Raji (cell line): ENCODE results near the gene FAM13B.

Experiments used
- POLR2A ChIP-seq: IDR thresholded peaks from 2 replicates; pipeline ENCODE4 v1.6.1; 2011; ENCODE audit warnings: low read depth, low read length, control low read depth; ENCODE audit not compliant: insufficient read depth

The FAM13B gene

GRCh38 chr5:138037907-138038633, 5.2 kb upstream of the FAM13B start:
- TF ChIP-seq POLR2A: no peak

DNA sequence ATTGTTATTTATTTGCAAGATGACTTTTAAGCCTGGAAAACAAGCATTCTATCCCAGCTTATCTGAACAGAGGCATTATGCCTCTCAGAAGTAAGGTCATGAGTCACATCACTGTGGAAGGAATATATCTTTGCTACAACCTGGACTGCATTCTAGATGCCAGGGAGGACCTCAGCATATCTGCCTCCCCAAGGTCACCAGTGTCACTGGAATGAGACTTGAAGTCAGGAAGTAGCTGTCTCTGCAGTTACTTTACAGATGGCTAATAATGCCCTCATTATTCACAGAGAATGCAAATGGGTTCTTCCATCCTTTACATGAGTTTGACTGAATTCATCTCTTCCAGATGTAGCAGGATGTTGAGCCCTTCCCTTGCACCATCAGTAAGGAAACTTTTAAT, 4.4 kb upstream of the FAM13B start:
- no peak for TF ChIP-seq POLR2A

DNA sequence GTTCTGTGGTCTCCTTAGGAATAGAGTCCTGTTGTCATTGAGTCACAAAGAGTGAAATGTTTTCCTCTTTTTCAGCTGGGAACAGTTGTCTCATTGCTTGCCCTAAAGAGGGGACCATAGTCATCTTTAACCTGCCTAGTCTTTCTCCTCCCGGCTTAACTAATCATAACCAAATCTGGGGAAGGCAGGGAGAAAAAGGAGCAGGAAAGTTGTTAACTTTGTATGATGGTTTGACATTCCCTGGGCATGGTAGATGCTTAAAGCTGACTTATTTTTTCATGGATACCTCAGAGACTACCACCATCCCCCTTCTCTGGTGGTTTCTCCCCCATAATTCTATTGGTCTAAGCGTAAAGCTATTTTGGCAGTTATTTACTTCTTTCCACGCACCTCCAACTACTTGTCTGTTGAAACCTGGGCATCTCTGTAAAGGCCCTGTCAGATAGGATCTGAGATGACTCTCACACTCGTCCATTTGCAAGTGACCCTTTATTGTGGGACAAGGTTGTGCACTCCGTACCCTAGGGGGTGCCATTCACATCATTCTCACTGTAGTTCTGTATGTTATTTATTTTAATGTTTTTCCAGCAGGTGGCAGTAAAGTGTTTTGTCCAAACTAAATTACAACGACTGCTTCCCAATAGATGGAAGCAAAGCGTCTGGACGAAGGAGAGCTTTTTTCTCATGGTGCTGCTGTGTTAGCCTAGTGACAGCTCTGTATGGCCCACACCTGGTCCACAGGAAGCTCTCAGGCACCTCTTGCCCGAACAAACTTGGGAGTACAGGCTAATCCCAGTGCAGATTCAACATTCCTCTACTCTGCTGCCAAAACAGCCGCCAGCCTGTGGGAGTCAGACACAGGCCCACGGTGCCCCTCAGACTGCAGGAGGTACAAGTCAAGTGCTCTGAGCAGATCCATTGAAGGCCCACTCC, 3.0 kb upstream of the FAM13B start:
- no peak for TF ChIP-seq POLR2A

GRCh38 chr5:138033907-138034306, 1.0 kb upstream of the FAM13B start:
- no peak for TF ChIP-seq POLR2A

- TF ChIP-seq POLR2A: no peak
Measured at GRCh38 chr5:138033386-138033808, 518 bp upstream of the FAM13B start.

- TF ChIP-seq POLR2A: no peak; the same call in 1 of the 2 replicates
Measured at GRCh38 chr5:138032028-138032571, 779 bp downstream of the FAM13B start.

DNA sequence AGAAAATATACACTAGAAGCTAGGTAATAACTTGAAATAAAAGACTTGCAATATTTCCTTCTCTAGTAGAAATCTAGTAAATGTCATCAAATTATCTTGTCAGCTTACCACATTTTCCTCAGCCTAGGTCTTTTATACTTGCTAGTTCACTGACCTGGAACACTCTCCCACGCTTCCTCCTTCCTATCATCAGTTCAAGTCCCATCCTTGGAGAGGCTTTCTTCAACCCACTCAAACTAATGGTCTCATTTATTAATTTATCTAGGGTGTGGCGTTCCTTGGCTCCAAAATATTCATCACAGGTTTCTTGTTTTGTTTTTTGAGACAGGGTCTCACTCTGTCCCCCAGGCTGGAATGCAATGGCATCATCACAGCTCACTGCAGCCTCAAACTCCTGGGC, 2.9 kb downstream of the FAM13B start:
- TF ChIP-seq POLR2A: no peak

GRCh38 chr5:138029501-138029900, 3.4 kb downstream of the FAM13B start:
- no peak for TF ChIP-seq POLR2A

- TF ChIP-seq POLR2A: no peak
Measured at GRCh38 chr5:138028971-138029365, 3.9 kb downstream of the FAM13B start.

DNA sequence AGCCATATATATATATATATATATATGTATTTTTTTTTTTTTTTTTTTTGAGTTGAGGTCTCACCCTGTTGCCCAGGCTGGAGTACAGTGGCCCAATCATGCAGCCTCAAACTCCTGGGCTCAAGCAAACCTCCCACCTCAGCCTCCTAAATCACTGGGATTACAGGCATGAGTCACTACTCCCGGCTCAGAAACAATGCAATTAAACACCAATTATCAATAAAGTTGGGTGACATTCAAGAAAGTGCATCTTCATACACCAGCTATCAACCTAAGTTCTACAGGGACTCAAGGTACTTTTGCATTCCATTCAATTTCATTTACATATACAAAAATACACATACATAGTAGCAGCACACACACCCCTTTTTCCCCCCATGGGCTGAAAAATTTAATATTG, 7.6 kb downstream of the FAM13B start:
- no peak for TF ChIP-seq POLR2A

- no peak for TF ChIP-seq POLR2A
Measured at GRCh38 chr5:138024117-138024516, 8.8 kb downstream of the FAM13B start.

DNA sequence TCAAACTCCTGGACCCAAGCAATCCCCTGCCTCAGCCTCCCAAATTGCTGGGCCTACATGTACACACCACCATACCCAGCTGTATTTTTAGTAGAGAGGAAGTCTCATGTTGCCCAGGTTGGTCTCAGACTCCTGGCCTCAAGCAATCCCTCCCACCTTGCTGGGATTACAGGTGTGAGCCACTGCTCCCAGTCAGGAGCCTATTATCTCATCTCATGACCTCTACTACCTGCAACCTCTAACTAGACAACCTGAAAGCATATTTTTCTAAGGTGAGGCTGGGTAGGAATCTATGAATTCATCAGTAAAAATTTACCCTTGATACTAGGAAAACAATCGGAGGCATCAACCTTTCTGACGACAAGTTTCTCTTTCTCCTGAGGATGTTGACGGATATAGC, 10.0 kb downstream of the FAM13B start:
- TF ChIP-seq POLR2A: no peak

DNA sequence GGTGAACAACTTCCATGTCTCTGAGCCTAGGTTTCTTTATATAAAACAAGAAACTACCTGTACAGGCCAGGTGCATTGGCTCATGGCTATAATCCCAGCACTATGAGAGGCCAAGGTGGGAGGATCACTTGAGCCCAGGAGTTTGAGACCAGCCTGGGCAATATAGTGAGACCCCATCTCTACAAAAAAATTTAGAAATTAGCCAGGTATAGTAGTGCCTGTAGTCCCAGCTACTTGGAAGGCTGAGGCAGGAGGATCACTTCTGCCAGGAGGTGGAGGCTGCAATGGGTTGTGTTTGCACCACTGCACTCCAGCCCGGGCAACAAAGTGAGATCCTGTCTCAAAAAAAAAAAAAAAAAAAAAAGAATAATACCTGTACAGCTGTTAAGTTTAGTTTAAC, 11.1 kb downstream of the FAM13B start:
- TF ChIP-seq POLR2A: no peak

GRCh38 chr5:138018849-138019248, 14.0 kb downstream of the FAM13B start:
- TF ChIP-seq POLR2A: no peak

DNA sequence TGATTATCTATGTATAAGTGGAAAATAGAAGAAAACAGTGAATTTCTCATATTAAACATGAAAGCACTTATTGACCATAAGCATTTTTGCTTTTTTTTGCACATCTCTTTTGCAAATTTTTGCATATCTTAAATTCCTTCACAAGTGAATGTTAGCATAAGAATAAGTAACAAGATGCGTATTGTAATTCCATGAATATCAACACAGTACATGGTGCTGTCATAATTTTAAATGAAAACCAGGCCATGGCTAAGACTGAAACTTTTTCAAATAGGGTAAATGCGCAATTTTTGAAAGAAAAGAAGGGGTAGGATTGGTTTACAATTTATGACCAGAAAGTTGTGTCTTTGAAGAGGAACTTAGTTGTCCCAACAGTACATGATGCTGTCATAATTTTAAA, 17.0 kb downstream of the FAM13B start:
- no peak for TF ChIP-seq POLR2A

- TF ChIP-seq POLR2A: no peak
Measured at GRCh38 chr5:138011991-138012390, 20.9 kb downstream of the FAM13B start.
